HPDE6-E6E7 (cell line): ENCODE data around the gene TNF.

Experiments
- DNase-seq: peaks from one replicate; pipeline ENCODE4 v3.0.0; 2011; ENCODE audit warnings: missing footprints; ENCODE audit errors: extremely low spot score

Gene TNF

DNA sequence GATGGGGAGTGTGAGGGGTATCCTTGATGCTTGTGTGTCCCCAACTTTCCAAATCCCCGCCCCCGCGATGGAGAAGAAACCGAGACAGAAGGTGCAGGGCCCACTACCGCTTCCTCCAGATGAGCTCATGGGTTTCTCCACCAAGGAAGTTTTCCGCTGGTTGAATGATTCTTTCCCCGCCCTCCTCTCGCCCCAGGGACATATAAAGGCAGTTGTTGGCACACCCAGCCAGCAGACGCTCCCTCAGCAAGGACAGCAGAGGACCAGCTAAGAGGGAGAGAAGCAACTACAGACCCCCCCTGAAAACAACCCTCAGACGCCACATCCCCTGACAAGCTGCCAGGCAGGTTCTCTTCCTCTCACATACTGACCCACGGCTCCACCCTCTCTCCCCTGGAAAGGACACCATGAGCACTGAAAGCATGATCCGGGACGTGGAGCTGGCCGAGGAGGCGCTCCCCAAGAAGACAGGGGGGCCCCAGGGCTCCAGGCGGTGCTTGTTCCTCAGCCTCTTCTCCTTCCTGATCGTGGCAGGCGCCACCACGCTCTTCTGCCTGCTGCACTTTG, at the start of gene TNF:
TSS of gene TNF (plus strand) at position 231 of the 567 bp plus-strand sequence. CDS start at position 408, 177 bp downstream.
- DNase-seq, result no peak

DNA sequence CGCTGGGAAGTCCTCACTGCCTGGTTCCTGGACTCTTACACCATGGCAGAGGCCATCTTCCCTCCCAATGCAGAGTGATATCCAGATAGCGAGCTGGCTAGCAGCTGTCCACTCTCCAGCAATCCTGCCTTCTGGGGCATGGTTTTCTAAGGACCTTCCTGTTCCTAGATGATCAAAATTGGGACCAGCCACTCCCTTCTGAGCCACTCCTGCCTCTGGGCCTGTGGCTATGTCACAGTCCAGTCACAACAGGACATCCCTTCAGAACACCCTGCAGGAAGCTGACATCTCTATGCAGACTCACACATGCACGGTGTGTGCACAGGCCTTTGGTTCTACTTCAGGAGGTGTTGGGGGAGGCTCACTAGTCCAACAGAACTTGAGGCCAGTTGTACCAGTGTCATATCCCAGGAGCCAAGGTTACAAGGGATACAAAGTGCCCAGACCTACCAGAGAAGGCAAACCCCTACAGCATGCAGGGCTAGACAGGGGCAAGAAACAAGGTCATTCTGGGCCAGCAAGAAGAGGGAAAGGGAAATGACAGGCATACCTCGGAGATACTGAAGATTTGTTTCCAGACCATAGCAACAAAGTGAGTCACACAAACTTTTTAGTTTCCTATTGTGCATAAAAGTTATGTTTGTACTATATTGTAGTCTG, 49.3 kb upstream of the TNF start:
- no peak for DNase-seq

GRCh38 chr6:31528307-31528777, 47.0 kb upstream of the TNF start:
- DNase-seq, result no peak

- no peak for DNase-seq
Measured at GRCh38 chr6:31528821-31529328, 46.5 kb upstream of the TNF start, which contains the start of gene MCCD1. Gene MCCD1 (plus strand): TSS chr6:31528962. CDS start chr6:31529015, 53 bp downstream.

- no peak for DNase-seq
Measured at GRCh38 chr6:31529329-31530150, 45.8 kb upstream of the TNF start.

DNA sequence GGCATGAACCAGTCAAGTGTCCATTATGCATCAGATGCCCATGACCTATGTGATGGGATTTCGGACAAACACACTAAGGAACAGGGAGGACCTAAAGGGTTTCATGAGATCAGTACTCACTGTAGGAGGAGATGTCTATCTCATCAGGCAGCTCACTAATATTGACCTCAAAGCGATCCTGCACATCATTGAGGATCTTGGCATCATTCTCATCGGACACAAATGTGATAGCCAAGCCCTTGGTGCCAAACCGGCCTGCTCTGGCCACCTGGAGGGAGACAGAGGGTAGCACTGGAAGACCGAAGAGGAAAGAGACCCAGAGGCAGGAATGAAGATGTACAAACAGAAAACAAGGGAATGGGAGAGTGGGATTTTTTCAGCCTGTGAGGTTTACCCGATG, 44.7 kb upstream of the TNF start:
- no peak for DNase-seq

GRCh38 chr6:31531162-31531561, 44.2 kb upstream of the TNF start:
- DNase-seq, result no peak

DNA sequence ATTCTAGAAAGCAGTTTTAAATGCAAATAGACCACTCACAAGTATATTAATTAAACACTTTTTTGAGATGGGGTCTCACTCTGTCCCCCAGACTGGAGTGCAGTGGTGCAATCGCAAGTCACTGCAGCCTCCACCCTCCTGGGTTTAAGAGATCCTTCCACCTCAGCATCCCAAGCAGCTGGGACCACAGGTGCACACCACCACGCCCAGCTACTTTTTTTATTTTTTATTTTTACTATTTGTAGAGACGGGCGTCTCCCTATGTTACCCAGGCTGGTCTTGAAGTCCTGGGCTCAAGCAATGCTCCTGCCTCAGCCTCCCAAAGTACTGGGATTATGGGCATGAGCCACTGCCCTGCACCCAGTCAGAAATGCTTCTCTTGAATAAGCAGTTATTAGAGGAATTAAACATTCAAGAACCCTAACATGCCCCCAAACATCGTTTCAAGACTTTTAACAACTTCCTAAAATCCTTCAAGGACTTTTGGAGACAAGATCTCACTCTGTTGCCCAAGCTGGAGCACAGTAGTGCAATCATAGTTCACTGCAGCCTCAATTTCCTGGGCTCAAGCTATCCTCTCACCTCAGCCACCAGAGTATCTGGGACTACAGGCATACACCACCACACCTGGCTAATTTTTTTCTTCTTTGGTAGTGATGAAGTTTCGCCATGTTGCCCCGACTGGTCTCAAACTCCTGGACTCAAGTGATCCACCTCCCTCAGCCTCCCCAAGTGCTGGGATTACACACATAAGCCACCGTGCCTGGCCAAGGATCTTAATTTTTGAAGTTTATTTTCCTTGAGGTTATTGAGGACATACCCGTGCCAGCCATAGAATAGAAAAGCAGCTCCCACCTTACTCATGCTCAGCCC, 43.4 kb upstream of the TNF start:
- no peak for DNase-seq

GRCh38 chr6:31532644-31533454, 42.5 kb upstream of the TNF start:
- DNase-seq, result no peak

GRCh38 chr6:31533455-31533841, 41.9 kb upstream of the TNF start:
- DNase-seq, result no peak

GRCh38 chr6:31534011-31534410, 41.4 kb upstream of the TNF start:
- no peak for DNase-seq

DNA sequence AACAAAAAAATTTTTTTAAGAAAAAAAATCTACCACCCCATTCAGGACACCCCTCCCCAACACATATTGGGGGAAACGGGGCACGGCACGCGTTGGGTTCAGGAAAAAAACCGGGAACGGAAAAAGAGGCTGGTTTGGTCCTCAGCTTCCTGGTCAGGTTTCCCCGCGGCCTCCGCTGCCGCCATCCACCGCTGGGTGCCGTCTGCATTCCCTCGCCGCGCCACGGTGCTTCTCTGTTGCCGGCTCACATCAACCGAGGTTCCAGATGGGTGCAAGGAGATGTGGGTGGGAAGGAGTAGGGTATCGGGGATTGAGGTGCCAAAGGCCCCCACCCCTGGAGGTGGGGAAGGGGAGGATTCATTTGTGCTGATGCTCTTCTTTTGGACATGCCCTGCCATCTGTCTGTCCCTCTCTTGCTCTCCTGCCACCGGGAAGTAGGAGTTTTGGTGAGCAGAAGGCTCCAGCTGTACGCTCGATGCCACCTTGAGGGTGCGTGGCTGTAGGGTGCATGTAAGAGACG, 40.8 kb upstream of the TNF start:
- no peak for DNase-seq

GRCh38 chr6:31535538-31536324, 39.6 kb upstream of the TNF start:
- DNase-seq, result no peak

GRCh38 chr6:31538805-31539400, 36.5 kb upstream of the TNF start:
- DNase-seq, result no peak

DNA sequence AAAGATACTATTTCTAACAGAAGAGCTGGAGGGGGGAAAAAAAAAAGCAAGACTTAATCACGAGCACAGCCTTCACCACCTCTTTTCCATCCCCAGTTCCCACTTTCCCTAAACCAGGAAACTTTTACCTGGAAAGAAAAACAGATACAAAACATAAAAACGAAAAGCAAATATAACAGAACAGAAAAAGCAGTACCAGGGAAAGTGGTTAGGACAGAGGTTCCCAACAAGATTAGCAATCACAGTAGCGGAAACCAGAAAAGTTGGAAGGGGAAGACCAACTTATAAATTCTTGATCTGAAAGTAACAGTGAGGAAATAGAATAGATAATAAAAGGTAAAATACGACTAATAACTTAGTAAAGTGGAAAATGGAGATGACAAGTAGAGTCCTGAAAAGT, 34.7 kb upstream of the TNF start:
- DNase-seq, result no peak

DNA sequence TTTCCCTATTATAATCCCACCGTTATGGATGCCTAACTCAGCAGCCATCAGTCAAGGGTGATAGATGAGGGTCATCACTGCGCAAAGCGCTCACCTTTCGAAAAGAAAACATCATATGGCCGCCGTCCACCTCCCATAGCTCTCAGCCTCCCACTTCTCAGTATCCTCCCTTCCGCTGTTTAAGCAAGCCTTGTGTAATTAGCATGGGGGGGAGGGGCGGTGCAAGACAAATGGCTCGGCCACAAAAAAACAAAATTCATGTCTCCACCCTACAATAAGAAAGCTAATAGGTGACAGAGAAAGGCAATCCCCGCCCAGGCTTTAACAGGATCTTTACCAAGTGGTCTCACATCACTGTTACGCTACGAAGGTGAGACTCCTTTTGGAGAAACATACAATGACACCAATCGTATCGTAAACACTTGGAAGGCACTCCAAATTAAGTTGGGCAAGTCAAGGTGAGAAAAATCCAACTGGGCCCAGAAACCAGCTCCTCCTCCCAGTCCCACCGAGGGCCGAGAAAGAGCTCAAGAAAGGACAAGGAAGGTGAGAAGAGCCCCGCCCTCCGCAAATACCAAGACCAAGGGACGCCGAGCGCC, 34.2 kb upstream of the TNF start:
- no peak for DNase-seq

DNA sequence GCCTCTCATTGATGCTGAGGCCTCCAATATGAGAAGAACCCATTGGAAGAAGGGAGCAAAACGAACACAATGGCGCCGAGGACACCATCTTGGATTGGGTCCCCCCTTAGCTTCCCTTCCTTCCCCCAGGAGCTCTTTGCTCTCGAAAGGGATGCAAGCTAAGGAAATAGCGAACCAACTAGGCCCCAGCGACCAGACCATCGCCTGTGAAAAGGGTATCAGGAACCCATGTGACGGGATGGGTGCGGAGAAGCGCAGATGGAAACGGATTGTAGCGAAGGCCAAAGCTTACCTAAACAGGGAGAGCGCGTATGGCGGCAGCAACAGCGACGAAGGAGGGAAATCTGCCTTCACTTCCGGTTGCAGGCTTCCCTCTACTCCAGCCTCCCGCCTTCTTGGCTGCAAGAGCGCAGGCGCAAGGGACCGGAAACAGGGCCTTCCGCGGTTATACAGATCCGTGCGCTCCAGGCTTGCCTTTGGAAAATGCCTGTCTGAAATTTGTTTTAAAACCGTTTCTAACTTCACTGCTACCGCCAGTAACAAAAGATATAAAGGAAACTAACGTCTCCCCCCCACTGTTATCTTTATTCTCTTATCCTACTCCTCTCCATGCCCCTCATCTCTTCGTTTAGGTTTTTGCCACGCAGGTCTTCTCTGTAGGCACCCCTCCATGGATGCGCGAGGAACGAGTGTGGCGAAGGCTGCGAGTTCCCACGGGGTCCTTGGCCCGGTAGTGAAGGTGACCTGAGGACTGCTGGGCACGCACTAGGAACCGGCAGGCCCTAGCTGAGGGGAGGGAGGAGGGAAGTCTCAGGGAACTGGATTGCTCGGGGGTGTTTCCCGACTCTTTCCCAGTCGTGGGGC, 33.5 kb upstream of the TNF start, which contains the start of gene DDX39B:
TSS of gene DDX39B (minus strand) at position 346 of the 864 bp plus-strand sequence. CDS start 1,471 bp downstream, outside the sequence.
- DNase-seq, result peak; percentile 93

DNA sequence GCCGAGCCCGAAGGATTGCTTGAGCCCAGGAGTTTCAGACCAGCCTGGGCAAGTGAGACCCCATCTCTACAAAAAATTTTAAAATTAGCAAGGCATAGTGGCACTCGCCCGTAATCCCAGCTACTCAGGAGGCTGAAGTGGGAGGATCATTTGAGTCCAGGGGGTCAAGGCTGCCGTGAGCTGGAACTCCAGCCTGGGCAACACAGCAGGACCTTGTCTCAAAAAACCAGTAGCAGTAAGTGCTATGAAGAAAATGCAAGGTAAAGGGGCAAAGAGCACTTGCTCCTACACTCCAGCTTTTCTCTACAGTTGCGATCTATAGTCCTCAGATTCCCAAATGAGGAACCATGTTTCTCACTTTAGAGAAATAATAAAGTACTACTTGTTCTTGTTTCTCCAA, 31.7 kb upstream of the TNF start:
- no peak for DNase-seq
